NB4 (cell line): ENCODE data around the gene UBP1.

ENCODE experiments used
- MYC ChIP-seq: IDR thresholded peaks from 2 replicates; pipeline ENCODE4 v1.6.1; 2011; ENCODE audit warnings: low read depth, low read length
- POLR2A ChIP-seq: IDR thresholded peaks from 2 replicates; pipeline ENCODE4 v1.6.1; 2011; ENCODE audit warnings: mild to moderate bottlenecking; ENCODE audit not compliant: insufficient read length; ENCODE audit errors: extremely low read depth
- TF ChIP-seq, protein P1 (sequence below): IDR thresholded peaks from one replicate; pipeline ENCODE4 v1.5.1; 2012; ENCODE audit warnings: low read depth, low read length

DNA sequence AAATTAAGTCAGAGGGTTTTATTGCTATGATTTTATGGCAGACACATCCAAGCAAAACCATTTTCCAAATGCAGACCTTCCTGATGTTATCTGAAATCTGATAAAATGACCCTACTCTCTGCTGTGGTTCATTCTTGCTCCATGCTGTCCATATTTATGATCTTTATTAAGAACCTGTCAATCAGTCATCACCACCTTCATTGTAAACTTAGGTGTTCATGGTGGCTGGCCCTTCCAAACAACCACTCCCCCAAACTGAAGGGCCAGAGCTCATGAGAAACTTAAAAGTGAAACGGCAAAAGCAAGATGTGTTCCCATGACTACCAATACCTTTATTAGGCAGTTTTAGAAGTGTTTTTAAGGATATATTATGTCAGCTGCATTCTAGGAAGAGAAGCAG is 53.6 kb downstream of the UBP1 start:
- TF ChIP-seq, protein P1, sequence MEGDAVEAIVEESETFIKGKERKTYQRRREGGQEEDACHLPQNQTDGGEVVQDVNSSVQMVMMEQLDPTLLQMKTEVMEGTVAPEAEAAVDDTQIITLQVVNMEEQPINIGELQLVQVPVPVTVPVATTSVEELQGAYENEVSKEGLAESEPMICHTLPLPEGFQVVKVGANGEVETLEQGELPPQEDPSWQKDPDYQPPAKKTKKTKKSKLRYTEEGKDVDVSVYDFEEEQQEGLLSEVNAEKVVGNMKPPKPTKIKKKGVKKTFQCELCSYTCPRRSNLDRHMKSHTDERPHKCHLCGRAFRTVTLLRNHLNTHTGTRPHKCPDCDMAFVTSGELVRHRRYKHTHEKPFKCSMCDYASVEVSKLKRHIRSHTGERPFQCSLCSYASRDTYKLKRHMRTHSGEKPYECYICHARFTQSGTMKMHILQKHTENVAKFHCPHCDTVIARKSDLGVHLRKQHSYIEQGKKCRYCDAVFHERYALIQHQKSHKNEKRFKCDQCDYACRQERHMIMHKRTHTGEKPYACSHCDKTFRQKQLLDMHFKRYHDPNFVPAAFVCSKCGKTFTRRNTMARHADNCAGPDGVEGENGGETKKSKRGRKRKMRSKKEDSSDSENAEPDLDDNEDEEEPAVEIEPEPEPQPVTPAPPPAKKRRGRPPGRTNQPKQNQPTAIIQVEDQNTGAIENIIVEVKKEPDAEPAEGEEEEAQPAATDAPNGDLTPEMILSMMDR = no peak
- TF ChIP-seq MYC (no peak), POLR2A (no peak)
